CD14-positive monocyte (primary cell): ENCODE data around the gene KIF2A. TPM values are rescaled to one million over a fixed set of nuclear protein-coding genes. Genes with fewer than 3 reads are reported as not detected.
A peak's percentile ranks its signal among the peaks of the same experiment; 100 is the strongest.

ENCODE experiments used
- DNase-seq, 3 donors: peaks; one replicate each; pipeline ENCODE4 v3.0.0-alpha.2; 2011 to 2022
- H2AFZ ChIP-seq: 2 replicates; pipeline ENCODE4 v1.6.0; 2012; ENCODE audit warnings: mild to moderate bottlenecking, low read depth, low read length, inconsistent platforms; ENCODE audit not compliant: insufficient read depth, poor library complexity, severe bottlenecking
- H3K27ac ChIP-seq, 2 donors: 1 replicate in 1 of 2; 2 replicates in 1 of 2; pipeline ENCODE4 v1.5.1; 2012 to 2013; ENCODE audit warnings: low read length in 2 of 2, control low read depth in 1 of 2, inconsistent platforms in 1 of 2, low read depth in 1 of 2, mild to moderate bottlenecking in 1 of 2
- H3K27me3 ChIP-seq, 2 donors: one replicate each; pipeline versions ENCODE4 v1.6.0 to v1.6.1; 2011 to 2013; ENCODE audit warnings: low read length in 2 of 2; ENCODE audit not compliant: control insufficient read depth in 2 of 2, insufficient read depth in 2 of 2
- H3K36me3 ChIP-seq, 2 donors: replicated peaks in 1 of 2; 1 replicate in 1 of 2; 2 replicates in 1 of 2; pipeline versions ENCODE4 v1.5.1 to v1.6.1; 2012 to 2013; ENCODE audit warnings: low read length in 2 of 2, control low read depth in 1 of 2, inconsistent platforms in 1 of 2, mild to moderate bottlenecking in 1 of 2; ENCODE audit not compliant: insufficient read depth in 2 of 2, control insufficient read depth in 1 of 2
- H3K4me1 ChIP-seq, 2 donors: 1 replicate in 1 of 2; 2 replicates in 1 of 2; pipeline versions ENCODE4 v1.5.1 to v1.6.1; 2012 to 2013; ENCODE audit warnings: low read length in 2 of 2, control low read depth in 1 of 2, inconsistent platforms in 1 of 2, mild to moderate bottlenecking in 1 of 2, moderate library complexity in 1 of 2; ENCODE audit not compliant: insufficient read depth in 2 of 2, control insufficient read depth in 1 of 2
- H3K4me2 ChIP-seq: replicated peaks from 2 replicates; pipeline ENCODE3; 2012; ENCODE audit warnings: low read length, moderate library complexity, mild to moderate bottlenecking; ENCODE audit not compliant: poor library complexity, severe bottlenecking; ENCODE audit errors: extremely low read depth
- H3K4me3 ChIP-seq, 3 experiments: fragments of 200-600 bp in 1 of 3; sonication (generic) in 1 of 3; replicated peaks in 1 of 3; 1 replicate in 2 of 3; 2 replicates in 1 of 3; pipeline ENCODE4 v1.5.1; 2011 to 2013; ENCODE audit warnings: low read length in 3 of 3, mild to moderate bottlenecking in 3 of 3, control low read depth in 2 of 3, low read depth in 2 of 3, inconsistent platforms in 1 of 3, moderate library complexity in 1 of 3
- H3K79me2 ChIP-seq: 2 replicates; pipeline ENCODE4 v1.6.0; 2012; ENCODE audit warnings: mild to moderate bottlenecking, control low read depth, inconsistent platforms, low read length, moderate library complexity; ENCODE audit not compliant: insufficient read depth
- H3K9ac ChIP-seq: 2 replicates; pipeline ENCODE4 v1.6.0; 2017; ENCODE audit warnings: low read length, mild to moderate bottlenecking; ENCODE audit not compliant: insufficient read depth, poor library complexity, severe bottlenecking
- H3K9me3 ChIP-seq, 2 donors: replicated peaks in 1 of 2; 1 replicate in 1 of 2; 2 replicates in 1 of 2; pipeline versions ENCODE4 v1.5.1 to v1.6.1; 2012 to 2013; ENCODE audit warnings: low read length in 2 of 2, control low read depth in 1 of 2; ENCODE audit not compliant: control insufficient read depth in 1 of 2, insufficient read depth in 1 of 2
- H4K20me1 ChIP-seq: 2 replicates; pipeline ENCODE4 v1.6.0; 2012; ENCODE audit warnings: mild to moderate bottlenecking, low read length, control low read depth, moderate library complexity; ENCODE audit not compliant: insufficient read depth
- H3K27ac Mint-ChIP-seq, 7 donors: one replicate each; pipeline ENCODE4 v1.8.0; 2020; ENCODE audit warnings: mild to moderate bottlenecking in 7 of 7, mixed read lengths in 7 of 7, moderate library complexity in 6 of 7, inconsistent platforms in 2 of 7
- H3K27me3 Mint-ChIP-seq, 3 donors: one replicate each; pipeline ENCODE4 v1.8.0; 2021 to 2022; ENCODE audit warnings: low read depth in 3 of 3, mild to moderate bottlenecking in 3 of 3, mixed read lengths in 3 of 3, moderate library complexity in 3 of 3, inconsistent platforms in 1 of 3
- H3K36me3 Mint-ChIP-seq, 2 donors: one replicate each; pipeline ENCODE4 v1.8.0; 2020; ENCODE audit warnings: mixed read lengths in 2 of 2, inconsistent platforms in 1 of 2, mild to moderate bottlenecking in 1 of 2
- H3K4me1 Mint-ChIP-seq: one replicate; pipeline ENCODE4 v1.8.0; 2020; ENCODE audit warnings: mild to moderate bottlenecking, mixed read lengths
- H3K4me3 Mint-ChIP-seq, 2 donors: one replicate each; pipeline ENCODE4 v1.8.0; 2020; ENCODE audit warnings: mild to moderate bottlenecking in 2 of 2, mixed read lengths in 2 of 2, moderate library complexity in 1 of 2
- H3K9me3 Mint-ChIP-seq, 7 donors: one replicate each; pipeline ENCODE4 v1.8.0; 2020 to 2022; ENCODE audit warnings: mixed read lengths in 7 of 7, mild to moderate bottlenecking in 6 of 7, moderate library complexity in 6 of 7, inconsistent platforms in 2 of 7
- WGBS: methylation state at CpG from one replicate; pipeline ENCODE4 v1.1.5; 2013; ENCODE audit warnings: missing lambda C conversion rate; ENCODE audit not compliant: insufficient coverage; 5-methylcytosine and 5-hydroxymethylcytosine counted together
- intact Hi-C, 2 donors: fragments of 100-400 bp; cut with micrococcal nuclease; formaldehyde crosslinking; loops; one replicate each; pipeline versions ENCODE4 v1.15.0 to v1.15.1; 2023
- polyA plus RNA-seq, 3 donors: library from polyadenylated mRNA; depleted of rRNA in 1 of 3; unstranded in 2 of 3; stranded (reverse) in 1 of 3; fragments of 300-500 nt in 2 of 3; fragments of >200 nt in 1 of 3; fragmentation: Illumina TruSeq in 2 of 3; gene quantifications; 1 replicate in 2 of 3; 2 replicates in 1 of 3; pipeline ENCODE4 v1.2.3, GENCODE V29; 2012 to 2021
- TF ChIP-seq, protein P1 (sequence below): fragments of 200-600 bp; IDR thresholded peaks from one replicate; pipeline ENCODE4 v1.8.0; 2022; ENCODE audit warnings: antibody characterized with exemption, mild to moderate bottlenecking

Gene KIF2A
- polyA plus RNA-seq, 3 donors, result 9.7 to 24.6 (median 21.7) TPM

DNA sequence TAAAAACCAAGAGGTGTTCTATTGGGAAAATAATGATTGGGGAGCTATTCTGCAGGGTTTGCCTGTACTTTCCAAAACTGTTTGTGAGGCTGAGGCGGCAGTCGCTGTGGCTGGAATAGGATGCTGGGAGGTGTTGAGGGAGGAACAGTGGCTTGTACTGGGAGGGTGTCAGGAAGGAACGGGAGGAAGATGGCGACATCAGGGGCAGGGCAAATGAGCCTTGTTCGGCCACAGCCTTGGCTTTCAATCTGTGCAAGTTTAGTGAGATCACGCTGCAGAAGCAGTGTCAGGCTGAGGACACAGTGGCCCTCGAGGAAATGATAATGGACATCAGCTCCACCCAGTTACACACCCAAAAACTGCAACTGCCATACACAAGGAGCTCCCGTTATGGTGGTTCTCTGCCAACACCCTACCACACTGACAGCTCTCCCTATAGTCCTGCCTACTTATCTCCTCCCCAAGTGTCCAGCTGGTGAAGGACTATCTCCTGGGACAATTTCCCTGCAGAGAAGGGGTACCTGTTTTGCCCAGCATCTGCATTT, 27.3 kb downstream of the KIF2A start:
- Mint-ChIP-seq H3K36me3 (peaks cover 12 to 15% of the 10 kb centered on the region in 2 donors), H3K4me3 (peak overlapping the region in 1 of 2 donors; percentile 24), H3K27me3 (no peaks in the 10 kb centered on the region), H3K4me1 (peaks cover 20% of the 10 kb centered on the region), H3K27ac (peak overlapping the region; percentile 20 to 88 (median 73)), H3K9me3 (peaks cover 0 to 2% (median 0%) of the 10 kb centered on the region in 7 donors)
- TF ChIP-seq, protein P1, sequence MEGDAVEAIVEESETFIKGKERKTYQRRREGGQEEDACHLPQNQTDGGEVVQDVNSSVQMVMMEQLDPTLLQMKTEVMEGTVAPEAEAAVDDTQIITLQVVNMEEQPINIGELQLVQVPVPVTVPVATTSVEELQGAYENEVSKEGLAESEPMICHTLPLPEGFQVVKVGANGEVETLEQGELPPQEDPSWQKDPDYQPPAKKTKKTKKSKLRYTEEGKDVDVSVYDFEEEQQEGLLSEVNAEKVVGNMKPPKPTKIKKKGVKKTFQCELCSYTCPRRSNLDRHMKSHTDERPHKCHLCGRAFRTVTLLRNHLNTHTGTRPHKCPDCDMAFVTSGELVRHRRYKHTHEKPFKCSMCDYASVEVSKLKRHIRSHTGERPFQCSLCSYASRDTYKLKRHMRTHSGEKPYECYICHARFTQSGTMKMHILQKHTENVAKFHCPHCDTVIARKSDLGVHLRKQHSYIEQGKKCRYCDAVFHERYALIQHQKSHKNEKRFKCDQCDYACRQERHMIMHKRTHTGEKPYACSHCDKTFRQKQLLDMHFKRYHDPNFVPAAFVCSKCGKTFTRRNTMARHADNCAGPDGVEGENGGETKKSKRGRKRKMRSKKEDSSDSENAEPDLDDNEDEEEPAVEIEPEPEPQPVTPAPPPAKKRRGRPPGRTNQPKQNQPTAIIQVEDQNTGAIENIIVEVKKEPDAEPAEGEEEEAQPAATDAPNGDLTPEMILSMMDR, result no peak
- intact Hi-C loops, result no loop called here
- Histone ChIP-seq H3K36me3 (peaks cover 3 to 10% of the 10 kb centered on the region in 2 donors), H3K79me2 (peaks cover 91% of the 10 kb centered on the region), H3K4me3 (no peak overlapping the region), H3K9me3 (no peaks in the 10 kb centered on the region), H2AFZ (no peak overlapping the region), H3K4me2 (peak overlapping the region; percentile 14), H3K27ac (peak overlapping the region in 1 of 2 donors; percentile 56), H4K20me1 (peaks cover 30% of the 10 kb centered on the region), H3K9ac (no peak overlapping the region), H3K4me1 (peaks cover 8 to 9% of the 10 kb centered on the region in 2 donors), H3K27me3 (no peaks in the 10 kb centered on the region)
- WGBS, result 56% methylated on average over 8 of the region's 8 CpGs
- no peak for DNase-seq

DNA sequence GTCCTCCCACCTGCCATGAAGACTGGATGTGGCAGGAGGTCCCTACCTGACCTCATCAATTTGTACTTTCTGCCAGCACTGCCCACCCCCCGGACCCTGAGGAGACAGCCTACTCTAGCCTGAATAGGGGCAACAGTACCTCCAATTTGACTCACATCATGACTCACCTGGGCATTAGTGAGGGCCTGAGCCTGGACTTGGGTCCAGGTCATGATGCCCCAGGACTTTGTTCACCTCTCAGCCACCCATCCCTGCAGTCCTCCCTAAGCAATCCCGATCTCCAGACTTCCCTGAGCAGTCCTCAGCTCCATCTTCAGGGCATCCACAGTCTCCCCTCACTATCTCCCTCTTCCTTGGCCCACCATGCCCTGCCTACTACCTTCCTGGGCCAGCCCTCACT, 28.1 kb downstream of the KIF2A start:
- peaks cover 28% of the 10 kb centered on the region for H4K20me1 ChIP-seq
- H3K4me3 ChIP-seq, result no peak overlapping the region
- H2AFZ ChIP-seq, result no peak overlapping the region
- no peak for DNase-seq
- H3K36me3 ChIP-seq, result peaks cover 3 to 10% of the 10 kb centered on the region in 2 donors
- intact Hi-C loops, result no loop called here
- Mint-ChIP-seq H3K4me1 (peaks cover 20% of the 10 kb centered on the region), H3K27ac (peak overlapping the region in 6 of 7 donors; percentile 31 to 88 (median 70)), H3K4me3 (no peak overlapping the region), H3K9me3 (peaks cover 0 to 2% (median 0%) of the 10 kb centered on the region in 7 donors), H3K27me3 (no peaks in the 10 kb centered on the region), H3K36me3 (peaks cover 12 to 15% of the 10 kb centered on the region in 2 donors)
- peaks cover 88% of the 10 kb centered on the region for H3K79me2 ChIP-seq
- peaks cover 8 to 9% of the 10 kb centered on the region in 2 donors for H3K4me1 ChIP-seq
- WGBS, result 97% methylated on average over 2 of the region's 2 CpGs
- H3K27ac ChIP-seq, result peak overlapping the region in 1 of 2 donors; percentile 56
- TF ChIP-seq, protein P1, result no peak
- H3K27me3 ChIP-seq, result no peaks in the 10 kb centered on the region
- no peak overlapping the region for H3K9ac ChIP-seq
- no peak overlapping the region for H3K4me2 ChIP-seq
- no peaks in the 10 kb centered on the region for H3K9me3 ChIP-seq
